Esophagus muscularis mucosa (tissue), 4 donors: ENCODE results near the gene PTPRD. TPM values are rescaled to one million over a fixed set of nuclear protein-coding genes. Genes with fewer than 3 reads are reported as not detected.
"Not testable (repeated sequence)": the region's sequence is repeated elsewhere in the genome, so short reads cannot be mapped to it uniquely, and the experiment has no call there.

ENCODE experiments used
- DNase-seq: peaks from one replicate; pipeline ENCODE4 v3.0.0-alpha.2; 2017; ENCODE audit errors: extremely low spot score
- H3K27ac ChIP-seq, 4 donors: fragments of 200-600 bp; sonication (generic); replicated peaks in 1 of 4; 1 replicate in 3 of 4; 2 replicates in 1 of 4; pipeline ENCODE4 v1.5.1; 2016 to 2019; ENCODE audit warnings: mild to moderate bottlenecking in 1 of 4
- H3K27me3 ChIP-seq, 4 donors: fragments of 200-600 bp; sonication (generic); one replicate each; pipeline versions ENCODE4 v1.5.1 to v1.6.0; 2016 to 2019
- H3K36me3 ChIP-seq, 4 donors: fragments of 200-600 bp; sonication (generic); one replicate each; pipeline ENCODE4 v1.5.1; 2016 to 2019
- H3K4me1 ChIP-seq, 4 donors: fragments of 200-600 bp; sonication (generic); one replicate each; pipeline ENCODE4 v1.5.1; 2016 to 2019
- H3K4me3 ChIP-seq, 4 donors: fragments of 200-600 bp; sonication (generic); 1 replicate in 2 of 4; 2 replicates in 2 of 4; pipeline ENCODE4 v1.5.1; 2016 to 2019; ENCODE audit warnings: mild to moderate bottlenecking in 4 of 4, moderate library complexity in 1 of 4
- H3K9me3 ChIP-seq, 4 donors: fragments of 200-600 bp; sonication (generic); 1 replicate in 3 of 4; 2 replicates in 1 of 4; pipeline ENCODE4 v1.5.1; 2016 to 2019
- EP300 ChIP-seq: sonication (generic); formaldehyde crosslinking; IDR thresholded peaks from one replicate; pipeline ENCODE4 v1.6.1; 2017; ENCODE audit warnings: antibody characterized with exemption
- POLR2A ChIP-seq: fragments of 450-650 bp; IDR thresholded peaks from one replicate; pipeline ENCODE4 v1.6.1; 2017; ENCODE audit warnings: antibody characterized with exemption, moderate library complexity, mild to moderate bottlenecking, low read depth
- POLR2AphosphoS5 ChIP-seq, 2 donors: sonication (generic); formaldehyde crosslinking; IDR thresholded peaks; one replicate each; pipeline ENCODE4 v1.6.1; 2017; ENCODE audit warnings: antibody characterized with exemption in 2 of 2
- whole genome bisulfite sequencing: methylation state at CpG from one replicate; pipeline ENCODE4 v1.1.5; 2018; 5-methylcytosine and 5-hydroxymethylcytosine counted together
- intact Hi-C: fragments of 100-400 bp; cut with DNase I; formaldehyde crosslinking; loops from one replicate; pipeline ENCODE4 v1.15.1; 2023
- total RNA-seq, 4 donors: library from RNA; depleted of rRNA; stranded (reverse); fragments of >200 nt; gene quantifications; one replicate each; pipeline versions ENCODE4 v1.1.0 to v1.2.1, GENCODE V29; 2016
- TF ChIP-seq, protein P1 (sequence below), 3 experiments: fragments of 200-600 bp in 2 of 3; fragments of 450-650 bp in 1 of 3; sonication (generic) in 2 of 3; IDR thresholded peaks; one replicate each; pipeline ENCODE4 v1.5.1; 2017 to 2019; ENCODE audit warnings: antibody characterized with exemption in 3 of 3, mild to moderate bottlenecking in 2 of 3, moderate library complexity in 1 of 3

PTPRD gene
- total RNA-seq, 4 donors from 2014 or later, result 4.1 to 6.6 (median 5.0) TPM

- no peak for DNase-seq
- 76% methylated on average over 4 of the region's 4 CpGs for WGBS
- H3K4me1 ChIP-seq, result no peaks in the 10 kb centered on the region
- no peak overlapping the region for H3K4me3 ChIP-seq
- no peak overlapping the region for H3K27ac ChIP-seq
- no peaks in the 10 kb centered on the region for H3K36me3 ChIP-seq
- TF ChIP-seq, protein P1, sequence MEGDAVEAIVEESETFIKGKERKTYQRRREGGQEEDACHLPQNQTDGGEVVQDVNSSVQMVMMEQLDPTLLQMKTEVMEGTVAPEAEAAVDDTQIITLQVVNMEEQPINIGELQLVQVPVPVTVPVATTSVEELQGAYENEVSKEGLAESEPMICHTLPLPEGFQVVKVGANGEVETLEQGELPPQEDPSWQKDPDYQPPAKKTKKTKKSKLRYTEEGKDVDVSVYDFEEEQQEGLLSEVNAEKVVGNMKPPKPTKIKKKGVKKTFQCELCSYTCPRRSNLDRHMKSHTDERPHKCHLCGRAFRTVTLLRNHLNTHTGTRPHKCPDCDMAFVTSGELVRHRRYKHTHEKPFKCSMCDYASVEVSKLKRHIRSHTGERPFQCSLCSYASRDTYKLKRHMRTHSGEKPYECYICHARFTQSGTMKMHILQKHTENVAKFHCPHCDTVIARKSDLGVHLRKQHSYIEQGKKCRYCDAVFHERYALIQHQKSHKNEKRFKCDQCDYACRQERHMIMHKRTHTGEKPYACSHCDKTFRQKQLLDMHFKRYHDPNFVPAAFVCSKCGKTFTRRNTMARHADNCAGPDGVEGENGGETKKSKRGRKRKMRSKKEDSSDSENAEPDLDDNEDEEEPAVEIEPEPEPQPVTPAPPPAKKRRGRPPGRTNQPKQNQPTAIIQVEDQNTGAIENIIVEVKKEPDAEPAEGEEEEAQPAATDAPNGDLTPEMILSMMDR (IDR thresholded peaks at IDR 0.05), result no peak
- TF ChIP-seq EP300, result no peak
- no peak for TF ChIP-seq POLR2AphosphoS5 (IDR thresholded peaks at IDR 0.05)
- no peak for TF ChIP-seq POLR2A
- no peaks in the 10 kb centered on the region for H3K9me3 ChIP-seq
- intact Hi-C loops, result no loop called here
- H3K27me3 ChIP-seq, result no peaks in the 10 kb centered on the region
Measured at GRCh38 chr9:8705861-8706260, 1906.9 kb downstream of the PTPRD start.

GRCh38 chr9:8703904-8704303, 1908.9 kb downstream of the PTPRD start:
- no peak for DNase-seq
- no peak overlapping the region for H3K4me3 ChIP-seq
- no peaks in the 10 kb centered on the region for H3K4me1 ChIP-seq
- no peaks in the 10 kb centered on the region for H3K9me3 ChIP-seq
- H3K36me3 ChIP-seq, result no peaks in the 10 kb centered on the region
- intact Hi-C loops, result no loop called here
- TF ChIP-seq POLR2AphosphoS5 (IDR thresholded peaks at IDR 0.05) (no peak), EP300 (no peak), POLR2A (no peak)
- TF ChIP-seq, protein P1 (IDR thresholded peaks at IDR 0.05), result no peak
- H3K27me3 ChIP-seq, result no peaks in the 10 kb centered on the region
- WGBS, result 60% methylated on average over 3 of the region's 3 CpGs
- no peak overlapping the region for H3K27ac ChIP-seq

GRCh38 chr9:8701904-8702303, 1910.9 kb downstream of the PTPRD start:
- no peaks in the 10 kb centered on the region for H3K36me3 ChIP-seq
- intact Hi-C loops, result no loop called here
- WGBS, result 48% methylated on average over 4 of the region's 4 CpGs

DNA sequence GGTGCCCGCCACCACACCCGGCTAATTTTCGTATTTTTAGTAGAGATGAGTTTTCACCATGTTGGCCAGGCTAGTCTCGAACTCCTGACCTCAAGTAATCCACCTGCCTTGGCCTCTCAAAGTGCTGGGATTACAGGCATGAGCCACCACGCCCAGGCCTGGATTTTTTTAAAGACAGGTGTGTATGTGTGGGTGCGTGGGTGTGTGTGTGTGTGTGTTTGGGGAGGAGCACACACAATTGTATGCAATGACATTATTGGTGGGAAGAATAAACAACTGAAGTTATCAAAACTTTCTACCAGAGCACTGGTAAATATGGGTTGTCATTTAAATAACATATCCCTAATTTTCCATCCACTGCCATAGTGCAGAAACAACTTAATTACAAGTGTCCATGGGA, 1915.2 kb downstream of the PTPRD start:
- H3K36me3 ChIP-seq, DNase-seq, H3K4me3 ChIP-seq, intact Hi-C loops, H3K27ac ChIP-seq, H3K9me3 ChIP-seq, H3K4me1 ChIP-seq, H3K27me3 ChIP-seq: not testable (repeated sequence)
- WGBS, result 95% methylated on average over 6 of the region's 6 CpGs

More at GRCh38 chr9:8701904-8702303, 1910.9 kb downstream of the PTPRD start:
- Histone ChIP-seq H3K4me3 (no peak overlapping the region), H3K27me3 (no peaks in the 10 kb centered on the region), H3K9me3 (no peaks in the 10 kb centered on the region), H3K4me1 (no peaks in the 10 kb centered on the region), H3K27ac (no peak overlapping the region)
- TF ChIP-seq POLR2AphosphoS5 (IDR thresholded peaks at IDR 0.05), result no peak
- TF ChIP-seq, protein P1 (IDR thresholded peaks at IDR 0.05), result no peak
- no peak for TF ChIP-seq POLR2A
- TF ChIP-seq EP300, result no peak
- DNase-seq, result no peak

- TF ChIP-seq, protein P1 (IDR thresholded peaks at IDR 0.05), result no peak
- TF ChIP-seq POLR2A (no peak), POLR2AphosphoS5 (IDR thresholded peaks at IDR 0.05) (no peak), EP300 (no peak)
- DNase-seq, result no peak
- H3K27ac ChIP-seq, result no peak overlapping the region
- H3K9me3 ChIP-seq, result no peaks in the 10 kb centered on the region
- intact Hi-C loops, result no loop called here
- no peak overlapping the region for H3K4me3 ChIP-seq
- no peaks in the 10 kb centered on the region for H3K27me3 ChIP-seq
- no peaks in the 10 kb centered on the region for H3K36me3 ChIP-seq
- WGBS, result 83% methylated on average over 6 of the region's 6 CpGs
- no peaks in the 10 kb centered on the region for H3K4me1 ChIP-seq
Measured at GRCh38 chr9:8696516-8696915, 1916.3 kb downstream of the PTPRD start.
